ENCODE data around the gene MYH9.

DNA sequence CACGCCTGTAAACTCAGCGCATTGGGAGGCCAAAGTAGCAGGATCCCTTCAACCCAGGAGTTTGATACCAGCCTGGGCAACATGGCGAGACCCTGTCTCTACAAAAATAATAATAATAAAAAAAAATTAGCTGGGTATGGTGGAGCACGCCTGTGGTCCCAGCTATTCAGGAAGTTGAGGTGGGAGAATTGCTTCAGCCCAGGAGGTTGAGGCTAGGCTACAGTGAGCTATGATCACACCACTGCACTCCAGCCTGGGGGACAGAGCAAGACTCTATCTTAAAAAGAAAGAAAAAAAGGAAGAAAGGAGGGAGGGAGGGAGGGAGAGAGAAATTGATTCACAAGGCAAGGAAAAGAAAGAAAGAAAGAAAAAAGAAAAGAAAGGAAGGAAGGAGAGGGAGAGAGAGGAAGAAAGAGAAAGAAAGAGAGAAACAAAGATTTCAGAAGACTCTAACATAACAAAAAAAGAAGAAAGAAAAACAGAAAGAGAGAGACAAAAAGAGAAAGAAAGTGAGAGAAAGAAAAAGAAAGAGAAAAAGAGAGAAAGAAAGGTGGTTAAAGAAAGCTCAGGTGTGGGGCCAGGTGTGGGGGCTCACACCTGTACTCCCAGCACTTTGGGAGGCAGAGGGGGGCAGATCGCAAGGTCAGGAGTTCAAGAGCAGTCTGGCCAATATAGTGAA lies 37.3 kb upstream of the MYH9 start:
- TF ChIP-seq, protein P1, sequence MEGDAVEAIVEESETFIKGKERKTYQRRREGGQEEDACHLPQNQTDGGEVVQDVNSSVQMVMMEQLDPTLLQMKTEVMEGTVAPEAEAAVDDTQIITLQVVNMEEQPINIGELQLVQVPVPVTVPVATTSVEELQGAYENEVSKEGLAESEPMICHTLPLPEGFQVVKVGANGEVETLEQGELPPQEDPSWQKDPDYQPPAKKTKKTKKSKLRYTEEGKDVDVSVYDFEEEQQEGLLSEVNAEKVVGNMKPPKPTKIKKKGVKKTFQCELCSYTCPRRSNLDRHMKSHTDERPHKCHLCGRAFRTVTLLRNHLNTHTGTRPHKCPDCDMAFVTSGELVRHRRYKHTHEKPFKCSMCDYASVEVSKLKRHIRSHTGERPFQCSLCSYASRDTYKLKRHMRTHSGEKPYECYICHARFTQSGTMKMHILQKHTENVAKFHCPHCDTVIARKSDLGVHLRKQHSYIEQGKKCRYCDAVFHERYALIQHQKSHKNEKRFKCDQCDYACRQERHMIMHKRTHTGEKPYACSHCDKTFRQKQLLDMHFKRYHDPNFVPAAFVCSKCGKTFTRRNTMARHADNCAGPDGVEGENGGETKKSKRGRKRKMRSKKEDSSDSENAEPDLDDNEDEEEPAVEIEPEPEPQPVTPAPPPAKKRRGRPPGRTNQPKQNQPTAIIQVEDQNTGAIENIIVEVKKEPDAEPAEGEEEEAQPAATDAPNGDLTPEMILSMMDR (conservative IDR thresholded peaks at IDR 0.05): no peak
- no peak for TF ChIP-seq EZH2 (IDR thresholded peaks at IDR 0.05; ENCODE audit: low read depth)
